Suprapubic skin (tissue), 4 donors: ENCODE data around the gene GJB4.

Experiments used
- CTCF ChIP-seq, 2 donors: fragments of 200-600 bp in 1 of 2; fragments of 450-650 bp in 1 of 2; sonication (generic) in 1 of 2; IDR thresholded peaks; one replicate each; pipeline ENCODE4 v1.5.1; 2016 to 2019; ENCODE audit warnings: antibody characterized with exemption in 2 of 2, mild to moderate bottlenecking in 1 of 2, moderate library complexity in 1 of 2
- EP300 ChIP-seq: sonication (generic); formaldehyde crosslinking; IDR thresholded peaks from one replicate; pipeline ENCODE4 v1.6.1; 2017; ENCODE audit warnings: antibody characterized with exemption
- POLR2A ChIP-seq, 2 donors: fragments of 450-650 bp; IDR thresholded peaks; one replicate each; pipeline ENCODE4 v1.6.1; 2017; ENCODE audit warnings: antibody characterized with exemption in 2 of 2, mild to moderate bottlenecking in 2 of 2, moderate library complexity in 2 of 2
- POLR2AphosphoS5 ChIP-seq, 3 donors: sonication (generic); formaldehyde crosslinking; IDR thresholded peaks; one replicate each; pipeline ENCODE4 v1.6.1; 2017; ENCODE audit warnings: antibody characterized with exemption in 3 of 3

- TF ChIP-seq POLR2A (IDR thresholded peaks at IDR 0.05) (no peak), CTCF (IDR thresholded peaks at IDR 0.05) (no peak), EP300 (no peak), POLR2AphosphoS5 (IDR thresholded peaks at IDR 0.05) (no peak)
Observed at GRCh38 chr1:34792424-34792823, 32.9 kb downstream of the GJB4 start.
